GM23338 (cell line): Measurements from ENCODE around the gene TSPAN12.

Experiments used
- CTCF ChIP-seq, 2 experiments: fragments of 200-600 bp in 1 of 2; sonication (generic) in 1 of 2; conservative IDR thresholded peaks; 2 replicates each; pipeline versions ENCODE4 v1.5.1 to v1.6.1; 2016 to 2017; ENCODE audit warnings: antibody characterized with exemption in 2 of 2, low read depth in 2 of 2, mild to moderate bottlenecking in 2 of 2, moderate library complexity in 1 of 2
- POLR2AphosphoS5 ChIP-seq: IDR thresholded peaks from 2 replicates; pipeline ENCODE4 v1.6.1; 2016; ENCODE audit warnings: antibody characterized with exemption, low read depth

GRCh38 chr7:120814253-120814939, 43.5 kb downstream of the TSPAN12 start:
- TF ChIP-seq CTCF (conservative IDR thresholded peaks at IDR 0.05; ENCODE audit: low read depth in 2 of 2) (no peak), POLR2AphosphoS5 (no peak)
